Smooth muscle cell (in vitro differentiated cells): ENCODE results near the gene EIF5B. TPM values are rescaled to one million over a fixed set of nuclear protein-coding genes. Genes with fewer than 3 reads are reported as not detected.

Source experiments
- DNase-seq: peaks from one replicate; lab custom pipeline; 2025; ENCODE audit not compliant: unreplicated experiment; lab: John Stamatoyannopoulos, UW
- H2AFZ ChIP-seq: fragments of 200-600 bp; sonication (generic); 2 replicates; pipeline ENCODE4 v1.6.0; 2016; ENCODE audit warnings: antibody characterized with exemption, low read depth, mild to moderate bottlenecking
- H3F3A ChIP-seq: fragments of 200-600 bp; sonication (generic); 2 replicates; pipeline ENCODE4 v1.6.0; 2017; ENCODE audit warnings: antibody characterized with exemption, low read depth
- H3K27ac ChIP-seq: fragments of 200-600 bp; sonication (generic); 2 replicates; pipeline ENCODE4 v1.5.1; 2016; ENCODE audit warnings: low read depth, mild to moderate bottlenecking
- H3K27me3 ChIP-seq: fragments of 200-600 bp; sonication (generic); 2 replicates; pipeline ENCODE4 v1.6.1; 2016; ENCODE audit warnings: low read depth, mild to moderate bottlenecking
- H3K36me3 ChIP-seq: fragments of 200-600 bp; sonication (generic); 2 replicates; pipeline ENCODE4 v1.5.1; 2016; ENCODE audit warnings: low read depth
- H3K4me1 ChIP-seq: fragments of 200-600 bp; sonication (generic); 2 replicates; pipeline ENCODE4 v1.5.1; 2016; ENCODE audit warnings: low read depth
- H3K4me2 ChIP-seq: fragments of 200-600 bp; sonication (generic); 2 replicates; pipeline ENCODE4 v1.6.0; 2016; ENCODE audit warnings: mild to moderate bottlenecking
- H3K4me3 ChIP-seq: fragments of 200-600 bp; sonication (generic); 2 replicates; pipeline ENCODE4 v1.5.1; 2016; ENCODE audit warnings: mild to moderate bottlenecking
- H3K79me2 ChIP-seq: fragments of 200-600 bp; sonication (generic); 2 replicates; pipeline ENCODE4 v1.6.0; 2016; ENCODE audit warnings: low read depth, mild to moderate bottlenecking
- H3K9ac ChIP-seq: fragments of 200-600 bp; sonication (generic); 2 replicates; pipeline ENCODE4 v1.6.0; 2016; ENCODE audit warnings: low read depth
- H3K9me3 ChIP-seq: fragments of 200-600 bp; sonication (generic); replicated peaks from 2 replicates; pipeline ENCODE4 v1.5.1; 2016; ENCODE audit warnings: low read depth
- H4K20me1 ChIP-seq: fragments of 200-600 bp; sonication (generic); 2 replicates; pipeline ENCODE4 v1.6.0; 2016; ENCODE audit warnings: low read depth
- WGBS: methylation state at CpG from one replicate; pipeline ENCODE4 v1.1.7; 2016; ENCODE audit warnings: low lambda C conversion rate; 5-methylcytosine and 5-hydroxymethylcytosine counted together
- polyA plus RNA-seq: library from polyadenylated mRNA; unstranded; fragments of >200 nt; fragmentation: Nextera tagmentation; extraction: Ambion mirVana; gene quantifications from 2 replicates; pipeline ENCODE4 v1.2.1, GENCODE V29; 2016
- total RNA-seq: library from RNA; depleted of rRNA; stranded (reverse); fragments of >200 nt; gene quantifications from 2 replicates; pipeline ENCODE4 v1.2.3, GENCODE V29; 2014
- TF ChIP-seq, protein P1 (sequence below): fragments of 200-600 bp; sonication (generic); IDR thresholded peaks from 2 replicates; pipeline ENCODE4 v1.5.1; 2017; ENCODE audit warnings: borderline replicate concordance, mild to moderate bottlenecking, antibody characterized with exemption; ENCODE audit not compliant: insufficient read depth, poor library complexity, severe bottlenecking

The EIF5B gene
- total and polyA plus RNA-seq, 2 experiments from 2014 or later: 17.1 to 23.3 TPM

DNA sequence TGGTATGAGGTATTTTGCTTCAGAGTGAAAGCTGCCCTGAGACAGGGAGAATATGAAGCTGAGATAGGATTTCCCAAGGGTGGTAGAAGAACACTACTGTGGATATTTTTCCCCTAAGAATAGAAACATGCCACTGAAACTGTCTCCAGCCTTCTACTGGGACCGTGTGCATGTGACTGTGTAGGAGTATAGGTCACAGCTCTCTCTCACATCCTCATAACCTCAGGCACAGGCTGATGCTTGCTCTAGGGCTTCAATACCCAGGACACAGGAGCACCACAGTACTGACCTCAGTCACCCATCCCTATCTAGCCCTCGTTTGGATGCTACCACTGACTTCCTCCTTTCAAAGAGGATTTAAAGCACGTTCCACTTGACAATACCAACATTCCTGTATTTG, 85.4 kb downstream of the EIF5B start:
- Histone ChIP-seq H3K9ac (no peak overlapping the region), H4K20me1 (peaks cover 19% of the 10 kb centered on the region), H3K9me3 (no peaks in the 10 kb centered on the region), H3K4me1 (no peaks in the 10 kb centered on the region), H2AFZ (no peak overlapping the region), H3K79me2 (no peaks in the 10 kb centered on the region), H3K27ac (no peak overlapping the region), H3K36me3 (peaks cover 16% of the 10 kb centered on the region), H3F3A (peaks cover 10% of the 10 kb centered on the region), H3K27me3 (no peaks in the 10 kb centered on the region), H3K4me2 (no peak overlapping the region), H3K4me3 (no peak overlapping the region)
- TF ChIP-seq, protein P1, sequence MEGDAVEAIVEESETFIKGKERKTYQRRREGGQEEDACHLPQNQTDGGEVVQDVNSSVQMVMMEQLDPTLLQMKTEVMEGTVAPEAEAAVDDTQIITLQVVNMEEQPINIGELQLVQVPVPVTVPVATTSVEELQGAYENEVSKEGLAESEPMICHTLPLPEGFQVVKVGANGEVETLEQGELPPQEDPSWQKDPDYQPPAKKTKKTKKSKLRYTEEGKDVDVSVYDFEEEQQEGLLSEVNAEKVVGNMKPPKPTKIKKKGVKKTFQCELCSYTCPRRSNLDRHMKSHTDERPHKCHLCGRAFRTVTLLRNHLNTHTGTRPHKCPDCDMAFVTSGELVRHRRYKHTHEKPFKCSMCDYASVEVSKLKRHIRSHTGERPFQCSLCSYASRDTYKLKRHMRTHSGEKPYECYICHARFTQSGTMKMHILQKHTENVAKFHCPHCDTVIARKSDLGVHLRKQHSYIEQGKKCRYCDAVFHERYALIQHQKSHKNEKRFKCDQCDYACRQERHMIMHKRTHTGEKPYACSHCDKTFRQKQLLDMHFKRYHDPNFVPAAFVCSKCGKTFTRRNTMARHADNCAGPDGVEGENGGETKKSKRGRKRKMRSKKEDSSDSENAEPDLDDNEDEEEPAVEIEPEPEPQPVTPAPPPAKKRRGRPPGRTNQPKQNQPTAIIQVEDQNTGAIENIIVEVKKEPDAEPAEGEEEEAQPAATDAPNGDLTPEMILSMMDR: no peak
- no peak for DNase-seq
- whole genome bisulfite sequencing: 74% methylated on average over 3 of the region's 3 CpGs

DNA sequence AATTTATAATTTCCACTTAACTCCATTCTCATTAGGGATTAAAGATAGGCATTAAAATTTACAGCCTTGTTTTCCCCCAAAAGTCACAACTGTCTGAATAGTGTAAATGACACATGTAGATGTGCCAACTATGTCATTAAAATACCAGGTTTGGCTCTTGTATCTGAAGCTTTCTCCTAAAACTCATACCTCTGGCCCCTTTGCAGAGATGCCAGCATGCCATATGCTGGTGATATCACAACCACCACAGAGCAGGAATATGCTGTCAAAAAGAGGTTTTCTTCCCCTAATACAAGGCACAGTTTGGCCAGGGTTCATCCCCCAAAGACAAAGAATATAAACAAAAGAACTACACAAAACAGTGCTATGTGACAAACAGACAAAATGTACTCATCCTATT, 87.2 kb downstream of the EIF5B start:
- Histone ChIP-seq H3K79me2 (no peaks in the 10 kb centered on the region), H3K9me3 (no peaks in the 10 kb centered on the region), H3K36me3 (peaks cover 14% of the 10 kb centered on the region), H3K4me1 (no peaks in the 10 kb centered on the region), H3F3A (peaks cover 10% of the 10 kb centered on the region), H3K4me2 (no peak overlapping the region), H3K9ac (no peak overlapping the region), H3K27me3 (no peaks in the 10 kb centered on the region), H3K4me3 (no peak overlapping the region), H4K20me1 (peaks cover 19% of the 10 kb centered on the region), H3K27ac (no peak overlapping the region), H2AFZ (no peak overlapping the region)
- DNase-seq: no peak
- TF ChIP-seq, protein P1: no peak

DNA sequence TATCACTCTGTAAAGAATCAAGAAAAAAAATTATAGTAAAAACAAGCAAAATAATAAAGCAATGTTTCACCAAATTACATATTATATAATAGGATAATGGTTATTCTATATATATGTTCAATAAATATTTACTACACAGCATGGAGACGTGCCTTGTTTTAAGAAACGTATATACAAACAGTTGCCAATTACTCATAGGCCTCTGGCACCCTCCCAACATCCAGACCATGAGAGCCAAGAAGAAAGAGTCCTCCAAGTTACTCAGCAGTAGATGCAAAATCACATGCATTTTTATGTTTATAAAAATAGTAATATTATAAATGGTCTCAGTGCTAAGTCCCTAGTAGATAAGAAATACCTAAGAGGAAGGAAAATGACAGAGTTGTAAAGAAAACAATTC, 87.8 kb downstream of the EIF5B start:
- H2AFZ ChIP-seq: no peak overlapping the region
- H3K27me3 ChIP-seq: no peaks in the 10 kb centered on the region
- H3K4me3 ChIP-seq: no peak overlapping the region
- no peaks in the 10 kb centered on the region for H3K79me2 ChIP-seq
- H3K4me1 ChIP-seq: no peaks in the 10 kb centered on the region
- H4K20me1 ChIP-seq: peaks cover 20% of the 10 kb centered on the region
- H3F3A ChIP-seq: peaks cover 10% of the 10 kb centered on the region
- H3K36me3 ChIP-seq: peaks cover 14% of the 10 kb centered on the region
- no peak for DNase-seq
- H3K9me3 ChIP-seq: no peaks in the 10 kb centered on the region
- no peak overlapping the region for H3K9ac ChIP-seq
- H3K27ac ChIP-seq: no peak overlapping the region
- H3K4me2 ChIP-seq: no peak overlapping the region
- 83% methylated on average over 2 of the region's 2 CpGs for WGBS
- TF ChIP-seq, protein P1: no peak

DNA sequence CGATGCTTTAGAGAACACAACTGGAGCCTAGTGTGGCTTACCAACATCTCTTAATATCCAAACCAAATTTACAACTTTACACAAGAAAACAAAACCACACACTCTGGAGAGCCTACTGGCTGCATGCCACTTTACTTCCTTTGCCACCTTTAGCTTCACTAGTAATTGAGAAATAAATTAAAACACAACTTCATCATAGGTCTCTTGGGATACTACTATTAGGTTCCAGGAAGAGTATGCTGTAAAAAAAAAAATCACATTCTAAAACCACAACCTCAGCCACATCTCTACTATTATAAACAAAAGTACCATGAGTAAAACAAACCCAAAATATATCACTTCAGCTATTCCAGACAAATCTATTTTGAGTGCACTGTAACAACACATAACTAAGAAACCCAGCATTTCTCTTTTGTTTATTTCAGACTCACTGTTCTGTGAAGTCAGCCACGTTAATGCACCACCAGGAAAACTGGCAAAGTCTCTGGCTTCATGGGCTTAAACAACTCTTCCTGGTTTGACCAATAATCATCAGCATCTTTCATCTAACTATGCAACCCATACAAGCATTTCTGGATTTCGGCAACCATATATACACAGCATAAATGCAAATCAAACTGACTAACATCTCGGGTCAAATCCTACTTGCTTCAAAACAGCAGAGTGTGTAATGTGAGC, 93.6 kb downstream of the EIF5B start:
- TF ChIP-seq, protein P1: no peak
- Histone ChIP-seq H2AFZ (no peak overlapping the region), H3K4me2 (no peak overlapping the region), H3K79me2 (no peaks in the 10 kb centered on the region), H3K36me3 (no peaks in the 10 kb centered on the region), H3K9ac (no peak overlapping the region), H3F3A (no peaks in the 10 kb centered on the region), H3K27me3 (no peaks in the 10 kb centered on the region), H3K4me1 (no peaks in the 10 kb centered on the region), H3K27ac (peak overlapping the region; percentile 10), H3K9me3 (no peaks in the 10 kb centered on the region), H3K4me3 (no peak overlapping the region), H4K20me1 (peaks cover 14% of the 10 kb centered on the region)
- WGBS: 75% methylated on average over 4 of the region's 4 CpGs
- DNase-seq: no peak
